HCT116 (cell line): Measurements from ENCODE around the gene ANKRD44. TPM values are rescaled to one million over a fixed set of nuclear protein-coding genes. Genes with fewer than 3 reads are reported as not detected.

Source experiments
- ATAC-seq: fragments of 200-7000 bp; cut with Tn5 transposase; 2 replicates; pipeline ENCODE4 v1.9.1; 2020; ENCODE audit warnings: mild to moderate bottlenecking, moderate library complexity
- BruUV-seq: library from RNA; stranded (reverse); fragments of 400-500 nt; replicated peaks from 2 replicates; lab custom pipeline; 2021; lab: Mats Ljungman, UMichigan
- CTCF ChIA-PET: fragments of 300-600 bp; sonication (Branson Sonifier 250); formaldehyde crosslinking; loops from one replicate; lab custom pipeline; 2021; ENCODE audit warnings: antibody characterized with exemption; lab: Charles Lee
- POLR2A ChIA-PET: fragments of 300-600, 350-600 bp; sonication (Branson Sonifier 250); formaldehyde crosslinking; loops from one replicate; lab custom pipeline; 2021; ENCODE audit warnings: antibody characterized with exemption; lab: Charles Lee
- RAD21 ChIA-PET, 2 experiments: fragments of 300-600 bp; sonication (Branson Sonifier 250); formaldehyde crosslinking; loops; one replicate each; lab custom pipeline; 2023; ENCODE audit warnings: low total read pairs in 2 of 2; ENCODE audit not compliant: uncharacterized antibody in 2 of 2, unreplicated experiment in 2 of 2, low non-redundant PET in 1 of 2; lab: Charles Lee
- DNase-seq: peaks from one replicate; pipeline ENCODE4 v3.0.0-alpha.2; 2010; ENCODE audit warnings: low read depth, low spot score
- H2AFZ ChIP-seq: fragments of 200-600 bp; shearing (Covaris generic), sonication (generic); 2 replicates; pipeline ENCODE4 v1.6.1; 2017; ENCODE audit warnings: low read depth, mixed run types, mixed read lengths, antibody characterized with exemption, low read length; ENCODE audit not compliant: poor library complexity, severe bottlenecking
- H3K27ac ChIP-seq: 2 replicates; pipeline ENCODE4 v1.5.1; 2012; ENCODE audit warnings: low read depth, low read length
- H3K27me3 ChIP-seq: fragments of 200-600 bp; sonication (generic); 2 replicates; pipeline ENCODE4 v1.6.1; 2016; ENCODE audit warnings: mixed run types, low read length, mixed read lengths; ENCODE audit not compliant: insufficient read depth
- H3K36me3 ChIP-seq, 2 experiments: fragments of 200-500 bp in 1 of 2; fragments of 200-600 bp in 1 of 2; sonication (Bioruptor generic) in 1 of 2; sonication (generic) in 1 of 2; 2 replicates each; pipeline versions ENCODE4 v1.5.1 to v1.6.1; 2014 to 2016; ENCODE audit warnings: low read length in 2 of 2, inconsistent platforms in 1 of 2, mixed read lengths in 1 of 2, mixed run types in 1 of 2; ENCODE audit not compliant: insufficient read depth in 2 of 2, control insufficient read depth in 1 of 2
- H3K4me1 ChIP-seq, 2 experiments: fragments of 200-600 bp in 1 of 2; sonication (generic) in 1 of 2; 2 replicates each; pipeline versions ENCODE4 v1.5.1 to v1.6.1; 2012 to 2017; ENCODE audit warnings: low read length in 2 of 2, inconsistent platforms in 1 of 2, mild to moderate bottlenecking in 1 of 2, mixed read lengths in 1 of 2, mixed run types in 1 of 2, moderate library complexity in 1 of 2; ENCODE audit not compliant: insufficient read depth in 2 of 2, control insufficient read depth in 1 of 2
- H3K4me2 ChIP-seq: fragments of 200-600 bp; sonication (generic); 2 replicates; pipeline ENCODE4 v1.6.1; 2017; ENCODE audit warnings: mixed run types, low read length, mixed read lengths
- H3K4me3 ChIP-seq, 2 experiments: fragments of 200-600 bp in 1 of 2; sonication (generic) in 1 of 2; replicated peaks in 1 of 2; 2 replicates each; pipeline ENCODE4 v1.5.1; 2011 to 2016; ENCODE audit warnings: low read length in 2 of 2, control low read depth in 1 of 2, low read depth in 1 of 2, mild to moderate bottlenecking in 1 of 2, mixed read lengths in 1 of 2, mixed run types in 1 of 2
- H3K79me2 ChIP-seq: fragments of 200-600 bp; sonication (generic); 2 replicates; pipeline ENCODE4 v1.6.1; 2017; ENCODE audit warnings: mild to moderate bottlenecking, mixed run types, low read length, moderate library complexity, mixed read lengths; ENCODE audit not compliant: insufficient read depth
- H3K9ac ChIP-seq: fragments of 200-600 bp; sonication (generic); 2 replicates; pipeline ENCODE4 v1.6.1; 2016; ENCODE audit warnings: low read length, mixed read lengths
- H3K9me2 ChIP-seq: fragments of 200-600 bp; sonication (generic), shearing (Covaris generic); 2 replicates; pipeline ENCODE4 v1.6.1; 2017; ENCODE audit warnings: mixed run types, mild to moderate bottlenecking, moderate library complexity; ENCODE audit not compliant: insufficient read depth
- H3K9me3 ChIP-seq, 2 experiments: fragments of 200-500 bp in 1 of 2; fragments of 200-600 bp in 1 of 2; sonication (Bioruptor generic) in 1 of 2; sonication (generic) in 1 of 2; 2 replicates each; pipeline ENCODE4 v1.6.1; 2014 to 2017; ENCODE audit warnings: low read length in 2 of 2, mixed read lengths in 2 of 2, inconsistent platforms in 1 of 2, low read depth in 1 of 2, mild to moderate bottlenecking in 1 of 2, mixed run types in 1 of 2, moderate library complexity in 1 of 2; ENCODE audit not compliant: control insufficient read depth in 1 of 2, insufficient read depth in 1 of 2
- H4K20me1 ChIP-seq: fragments of 200-600 bp; sonication (generic), shearing (Covaris generic); 2 replicates; pipeline ENCODE4 v1.6.1; 2017; ENCODE audit warnings: mixed run types, mild to moderate bottlenecking, moderate library complexity; ENCODE audit not compliant: insufficient read depth
- CBX3 ChIP-seq: IDR thresholded peaks from 2 replicates; pipeline ENCODE4 v1.6.1; 2012; ENCODE audit warnings: low read depth
- CEBPB ChIP-seq: IDR thresholded peaks from 2 replicates; pipeline ENCODE4 v1.6.1; 2012; ENCODE audit warnings: low read depth
- EZH2 ChIP-seq: fragments of 200-600 bp; sonication (generic); IDR thresholded peaks from 2 replicates; pipeline ENCODE4 v1.6.1; 2017; ENCODE audit warnings: antibody characterized with exemption, mixed run types
- JUND ChIP-seq: IDR thresholded peaks from 2 replicates; pipeline ENCODE4 v1.6.1; 2012
- POLR2A ChIP-seq: IDR thresholded peaks from 2 replicates; pipeline ENCODE4 v1.7.0; 2011; ENCODE audit warnings: borderline replicate concordance; ENCODE audit not compliant: insufficient read depth, insufficient read length; ENCODE audit errors: extremely low read depth
- RAD21 ChIP-seq: IDR thresholded peaks from 2 replicates; pipeline ENCODE4 v1.6.1; 2012; ENCODE audit warnings: low read depth, mild to moderate bottlenecking
- SIN3A ChIP-seq: IDR thresholded peaks from 2 replicates; pipeline ENCODE4 v1.6.1; 2012; ENCODE audit warnings: low read depth
- SP1 ChIP-seq: IDR thresholded peaks from 2 replicates; pipeline ENCODE4 v1.6.1; 2012; ENCODE audit warnings: low read depth
- YY1 ChIP-seq: IDR thresholded peaks from 2 replicates; pipeline ENCODE4 v1.6.1; 2011; ENCODE audit warnings: low read length, low read depth, moderate library complexity, mild to moderate bottlenecking; ENCODE audit not compliant: insufficient replicate concordance; ENCODE audit errors: extremely low read depth
- ZFX ChIP-seq: fragments of 450-650 bp; IDR thresholded peaks from 2 replicates; pipeline ENCODE4 v1.6.1; 2017
- ZNF274 ChIP-seq: fragments of 200-500 bp; sonication (Bioruptor generic); IDR thresholded peaks from 2 replicates; pipeline ENCODE4 v1.6.1; 2014; ENCODE audit warnings: mild to moderate bottlenecking, low read depth, low read length, inconsistent platforms
- intact Hi-C: fragments of 100-400 bp; cut with micrococcal nuclease; formaldehyde crosslinking; loops from 2 replicates; pipeline ENCODE4 v1.10.0; 2022
- total RNA-seq: library from RNA; stranded (reverse); gene quantifications from one replicate; pipeline ENCODE4 v1.2.1, GENCODE V29; 2021; ENCODE audit not compliant: unreplicated experiment
- TF ChIP-seq, protein P1 (sequence below): IDR thresholded peaks from 2 replicates; pipeline ENCODE4 v1.6.1; 2012
- TF ChIP-seq, protein P2 (sequence below): IDR thresholded peaks from 2 replicates; pipeline ENCODE4 v1.6.1; 2012
- TF ChIP-seq, protein P3 (sequence below): IDR thresholded peaks from 2 replicates; pipeline ENCODE4 v1.6.1; 2012; ENCODE audit warnings: low read depth
- TF ChIP-seq, protein P4 (sequence below): IDR thresholded peaks from 2 replicates; pipeline ENCODE4 v1.6.1; 2011; ENCODE audit warnings: mild to moderate bottlenecking, low read length, moderate library complexity; ENCODE audit not compliant: insufficient replicate concordance; ENCODE audit errors: extremely low read depth

Gene ANKRD44
- total RNA-seq, 1 experiment from 2014 or later, result 2.7 TPM

DNA sequence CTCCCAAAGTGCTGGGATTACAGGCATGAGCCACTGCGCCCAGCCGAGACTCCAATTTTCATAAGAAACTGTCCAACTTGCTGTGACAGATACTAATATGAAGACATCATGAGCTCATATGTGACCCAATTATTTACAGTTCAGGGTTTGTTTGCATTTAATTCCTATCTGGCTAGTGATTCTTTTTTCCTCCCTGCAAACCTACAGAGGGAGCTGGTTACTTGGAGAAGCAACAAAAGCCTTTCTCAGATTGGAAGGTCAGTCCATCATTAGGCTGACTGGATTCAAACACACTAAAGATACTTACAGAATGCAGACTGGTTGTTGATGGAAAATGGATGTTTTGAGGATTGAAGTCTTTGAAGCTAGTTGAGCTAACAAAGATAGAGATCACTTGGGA lies 176.4 kb downstream of the ANKRD44 start:
- no peak overlapping the region for H3K4me2 ChIP-seq
- ATAC-seq, result no peak
- POLR2A ChIA-PET, result no interaction called here

DNA sequence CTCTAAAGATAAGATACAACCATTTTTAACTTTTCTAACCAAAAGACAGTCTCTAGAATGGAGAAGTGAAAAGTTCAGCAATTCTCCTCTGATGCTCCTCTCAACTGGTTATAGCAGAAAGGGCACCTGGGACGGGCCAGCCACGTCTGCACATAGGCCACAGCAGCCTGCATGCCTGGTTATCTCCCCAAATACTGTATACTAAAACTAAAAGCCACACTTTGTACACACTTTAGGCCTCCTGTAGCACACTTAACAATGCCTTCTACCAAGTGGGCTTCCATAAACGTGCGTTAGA lies 179.1 kb downstream of the ANKRD44 start:
- ChIA-PET RAD21 (no interaction called here), CTCF (interaction anchor here (1.8 kb wide), 1 partner anchor 18 kb away, joined by 5 read pairs; no protein-coding TSS in a partner anchor), POLR2A (no interaction called here)
- no peak for DNase-seq
- Histone ChIP-seq H2AFZ (no peak overlapping the region), H3K27ac (no peak overlapping the region), H3K9me2 (no peaks in the 10 kb centered on the region), H3K27me3 (no peaks in the 10 kb centered on the region), H3K4me1 (no peaks in the 10 kb centered on the region), H3K9me3 (no peaks in the 10 kb centered on the region)
- no peak for TF ChIP-seq POLR2A
- TF ChIP-seq YY1, result no peak
- no peak for TF ChIP-seq CBX3
- TF ChIP-seq, protein P1, sequence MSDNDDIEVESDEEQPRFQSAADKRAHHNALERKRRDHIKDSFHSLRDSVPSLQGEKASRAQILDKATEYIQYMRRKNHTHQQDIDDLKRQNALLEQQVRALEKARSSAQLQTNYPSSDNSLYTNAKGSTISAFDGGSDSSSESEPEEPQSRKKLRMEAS, result no peak
- TF ChIP-seq CEBPB, result no peak
- TF ChIP-seq ZFX, result no peak
- no peak for TF ChIP-seq SIN3A
- no peak for TF ChIP-seq SP1
- TF ChIP-seq, protein P2, sequence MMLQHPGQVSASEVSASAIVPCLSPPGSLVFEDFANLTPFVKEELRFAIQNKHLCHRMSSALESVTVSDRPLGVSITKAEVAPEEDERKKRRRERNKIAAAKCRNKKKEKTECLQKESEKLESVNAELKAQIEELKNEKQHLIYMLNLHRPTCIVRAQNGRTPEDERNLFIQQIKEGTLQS, result no peak
- no peak for TF ChIP-seq RAD21
- TF ChIP-seq, protein P3, sequence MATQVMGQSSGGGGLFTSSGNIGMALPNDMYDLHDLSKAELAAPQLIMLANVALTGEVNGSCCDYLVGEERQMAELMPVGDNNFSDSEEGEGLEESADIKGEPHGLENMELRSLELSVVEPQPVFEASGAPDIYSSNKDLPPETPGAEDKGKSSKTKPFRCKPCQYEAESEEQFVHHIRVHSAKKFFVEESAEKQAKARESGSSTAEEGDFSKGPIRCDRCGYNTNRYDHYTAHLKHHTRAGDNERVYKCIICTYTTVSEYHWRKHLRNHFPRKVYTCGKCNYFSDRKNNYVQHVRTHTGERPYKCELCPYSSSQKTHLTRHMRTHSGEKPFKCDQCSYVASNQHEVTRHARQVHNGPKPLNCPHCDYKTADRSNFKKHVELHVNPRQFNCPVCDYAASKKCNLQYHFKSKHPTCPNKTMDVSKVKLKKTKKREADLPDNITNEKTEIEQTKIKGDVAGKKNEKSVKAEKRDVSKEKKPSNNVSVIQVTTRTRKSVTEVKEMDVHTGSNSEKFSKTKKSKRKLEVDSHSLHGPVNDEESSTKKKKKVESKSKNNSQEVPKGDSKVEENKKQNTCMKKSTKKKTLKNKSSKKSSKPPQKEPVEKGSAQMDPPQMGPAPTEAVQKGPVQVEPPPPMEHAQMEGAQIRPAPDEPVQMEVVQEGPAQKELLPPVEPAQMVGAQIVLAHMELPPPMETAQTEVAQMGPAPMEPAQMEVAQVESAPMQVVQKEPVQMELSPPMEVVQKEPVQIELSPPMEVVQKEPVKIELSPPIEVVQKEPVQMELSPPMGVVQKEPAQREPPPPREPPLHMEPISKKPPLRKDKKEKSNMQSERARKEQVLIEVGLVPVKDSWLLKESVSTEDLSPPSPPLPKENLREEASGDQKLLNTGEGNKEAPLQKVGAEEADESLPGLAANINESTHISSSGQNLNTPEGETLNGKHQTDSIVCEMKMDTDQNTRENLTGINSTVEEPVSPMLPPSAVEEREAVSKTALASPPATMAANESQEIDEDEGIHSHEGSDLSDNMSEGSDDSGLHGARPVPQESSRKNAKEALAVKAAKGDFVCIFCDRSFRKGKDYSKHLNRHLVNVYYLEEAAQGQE, result no peak
- TF ChIP-seq, all 23 proteins: peak for 0
- Histone ChIP-seq H3K79me2 (no peaks in the 10 kb centered on the region), H3K36me3 (no peaks in the 10 kb centered on the region), H3K4me3 (no peak overlapping the region), H4K20me1 (no peaks in the 10 kb centered on the region), H3K4me2 (no peak overlapping the region), H3K9ac (no peak overlapping the region)
- no TSS peak for BruUV-seq
- intact Hi-C loops, result no loop called here
- no peak for ATAC-seq

More for the DNA sequence above, 176.4 kb downstream of the ANKRD44 start:
- Histone ChIP-seq H3K9ac (no peak overlapping the region), H3K4me3 (no peak overlapping the region), H3K9me2 (no peaks in the 10 kb centered on the region), H4K20me1 (no peaks in the 10 kb centered on the region), H3K79me2 (no peaks in the 10 kb centered on the region), H3K4me1 (peaks cover 0 to 6% of the 10 kb centered on the region in 2 experiments; a peak in 2 of 4 replicates), H3K27me3 (no peaks in the 10 kb centered on the region), H3K27ac (no peak overlapping the region), H3K9me3 (no peaks in the 10 kb centered on the region), H3K36me3 (no peaks in the 10 kb centered on the region), H2AFZ (no peak overlapping the region)
- DNase-seq, result no peak
- ChIA-PET CTCF (no interaction called here), RAD21 (no interaction called here)
- intact Hi-C loops, result no loop called here
- TF ChIP-seq, protein P4, sequence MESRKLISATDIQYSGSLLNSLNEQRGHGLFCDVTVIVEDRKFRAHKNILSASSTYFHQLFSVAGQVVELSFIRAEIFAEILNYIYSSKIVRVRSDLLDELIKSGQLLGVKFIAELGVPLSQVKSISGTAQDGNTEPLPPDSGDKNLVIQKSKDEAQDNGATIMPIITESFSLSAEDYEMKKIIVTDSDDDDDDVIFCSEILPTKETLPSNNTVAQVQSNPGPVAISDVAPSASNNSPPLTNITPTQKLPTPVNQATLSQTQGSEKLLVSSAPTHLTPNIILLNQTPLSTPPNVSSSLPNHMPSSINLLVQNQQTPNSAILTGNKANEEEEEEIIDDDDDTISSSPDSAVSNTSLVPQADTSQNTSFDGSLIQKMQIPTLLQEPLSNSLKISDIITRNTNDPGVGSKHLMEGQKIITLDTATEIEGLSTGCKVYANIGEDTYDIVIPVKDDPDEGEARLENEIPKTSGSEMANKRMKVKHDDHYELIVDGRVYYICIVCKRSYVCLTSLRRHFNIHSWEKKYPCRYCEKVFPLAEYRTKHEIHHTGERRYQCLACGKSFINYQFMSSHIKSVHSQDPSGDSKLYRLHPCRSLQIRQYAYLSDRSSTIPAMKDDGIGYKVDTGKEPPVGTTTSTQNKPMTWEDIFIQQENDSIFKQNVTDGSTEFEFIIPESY, result no peak
- TF ChIP-seq EZH2 (no peak), POLR2A (no peak), RAD21 (no peak), ZFX (no peak), JUND (no peak), ZNF274 (no peak)
- BruUV-seq, result no TSS peak
